Transverse colon (tissue), 3 donors: ENCODE data around the gene NUCB1.

ENCODE experiments used
- CTCF ChIP-seq, 5 experiments: fragments of 200-600 bp in 3 of 5; fragments of 450-650 bp in 2 of 5; sonication (generic) in 3 of 5; IDR thresholded peaks; 1 replicate in 2 of 5; 2 replicates in 3 of 5; pipeline ENCODE4 v1.5.1; 2016 to 2017; ENCODE audit warnings: antibody characterized with exemption in 5 of 5, inconsistent platforms in 3 of 5, mild to moderate bottlenecking in 2 of 5, moderate library complexity in 1 of 5
- POLR2A ChIP-seq: fragments of 450-650 bp; IDR thresholded peaks from one replicate; pipeline ENCODE4 v1.6.1; 2016; ENCODE audit warnings: antibody characterized with exemption, mild to moderate bottlenecking, moderate library complexity

- TF ChIP-seq CTCF (IDR thresholded peaks at IDR 0.05) (peak in 3 of 5 experiments; percentile 16 to 53 (median 28)), POLR2A (peak; percentile 73)
These were observed at the start of gene NUCB1 for GRCh38 chr19:48899781-48900476.
